Esophagus squamous epithelium (tissue), 5 donors: Measurements from ENCODE around the gene RABGAP1L. TPM values are rescaled to one million over a fixed set of nuclear protein-coding genes. Genes with fewer than 3 reads are reported as not detected.

Experiments used
- DNase-seq: peaks from one replicate; lab custom pipeline; 2025; lab: John Stamatoyannopoulos, UW
- H3K27ac ChIP-seq, 4 donors: fragments of 200-600 bp; sonication (generic); one replicate each; pipeline ENCODE4 v1.5.1; 2016 to 2019; ENCODE audit warnings: mild to moderate bottlenecking in 1 of 4
- H3K27me3 ChIP-seq, 4 donors: fragments of 200-600 bp; sonication (generic); 1 replicate in 3 of 4; 2 replicates in 1 of 4; pipeline versions ENCODE4 v1.5.1 to v1.6.0; 2017 to 2021; ENCODE audit warnings: antibody characterized with exemption in 1 of 4
- H3K36me3 ChIP-seq, 3 donors: fragments of 200-600 bp; sonication (generic); one replicate each; pipeline ENCODE4 v1.5.1; 2016 to 2019
- H3K4me1 ChIP-seq, 3 donors: fragments of 200-600 bp; sonication (generic); one replicate each; pipeline ENCODE4 v1.5.1; 2017 to 2019
- H3K4me3 ChIP-seq, 4 donors: fragments of 200-600 bp; sonication (generic); 1 replicate in 3 of 4; 2 replicates in 1 of 4; pipeline ENCODE4 v1.5.1; 2016 to 2019; ENCODE audit warnings: mild to moderate bottlenecking in 2 of 4, moderate library complexity in 1 of 4
- H3K9me3 ChIP-seq, 3 donors: fragments of 200-600 bp; sonication (generic); one replicate each; pipeline ENCODE4 v1.5.1; 2016 to 2019
- CTCF ChIP-seq, 6 experiments: fragments of 450-650 bp in 4 of 6; fragments of 200-600 bp in 2 of 6; sonication (generic) in 2 of 6; IDR thresholded peaks; one replicate each; pipeline ENCODE4 v1.5.1; 2016 to 2019; ENCODE audit warnings: antibody characterized with exemption in 6 of 6, mild to moderate bottlenecking in 4 of 6, moderate library complexity in 4 of 6
- POLR2A ChIP-seq, 4 donors: fragments of 450-650 bp; IDR thresholded peaks; one replicate each; pipeline ENCODE4 v1.6.1; 2017; ENCODE audit warnings: antibody characterized with exemption in 4 of 4, mild to moderate bottlenecking in 4 of 4, moderate library complexity in 3 of 4
- WGBS, 2 donors: methylation state at CpG; one replicate each; pipeline ENCODE4 v1.1.5; 2018; 5-methylcytosine and 5-hydroxymethylcytosine counted together
- intact Hi-C: fragments of 100-400 bp; cut with DNase I; formaldehyde crosslinking; loops from one replicate; pipeline ENCODE4 v1.15.0; 2022
- total RNA-seq, 4 donors: library from RNA; depleted of rRNA; stranded (reverse); fragments of >200 nt; gene quantifications; one replicate each; pipeline ENCODE4 v1.1.0, GENCODE V29; 2016
- donor health status: DM: yes; HTN: yes; CAD: no.

The RABGAP1L gene
- total RNA-seq, 4 donors from 2014 or later: 35.7 to 45.6 (median 41.0) TPM

- TF ChIP-seq CTCF (IDR thresholded peaks at IDR 0.05) (no peak), POLR2A (IDR thresholded peaks at IDR 0.05) (no peak)
- intact Hi-C loops: no loop called here
- no peak overlapping the region for H3K4me3 ChIP-seq
- 86 to 98% methylated on average over 3 of the region's 3 CpGs for WGBS, 2 donors
- H3K4me1 ChIP-seq: no peaks in the 10 kb centered on the region
- H3K27me3 ChIP-seq: no peaks in the 10 kb centered on the region
- no peaks in the 10 kb centered on the region for H3K9me3 ChIP-seq
- DNase-seq: no peak
- no peak overlapping the region for H3K27ac ChIP-seq
- no peaks in the 10 kb centered on the region for H3K36me3 ChIP-seq
These were observed 757.5 kb downstream of the RABGAP1L start for GRCh38 chr1:174916846-174917245.

GRCh38 chr1:174920093-174920492 lies 760.8 kb downstream of the RABGAP1L start:
- Histone ChIP-seq H3K9me3 (no peaks in the 10 kb centered on the region), H3K4me1 (no peaks in the 10 kb centered on the region), H3K27ac (no peak overlapping the region), H3K4me3 (no peak overlapping the region), H3K36me3 (no peaks in the 10 kb centered on the region), H3K27me3 (no peaks in the 10 kb centered on the region)
- intact Hi-C loops: no loop called here
- no peak for DNase-seq
- 86 to 100% methylated on average over 1 of the region's 1 CpG for WGBS, 2 donors
- no peak for TF ChIP-seq CTCF (IDR thresholded peaks at IDR 0.05)
- no peak for TF ChIP-seq POLR2A (IDR thresholded peaks at IDR 0.05)

GRCh38 chr1:174922121-174922520 lies 762.8 kb downstream of the RABGAP1L start:
- 94 to 96% methylated on average over 5 of the region's 5 CpGs for WGBS, 2 donors
- TF ChIP-seq POLR2A (IDR thresholded peaks at IDR 0.05) (no peak), CTCF (IDR thresholded peaks at IDR 0.05) (no peak)
- Histone ChIP-seq H3K36me3 (no peaks in the 10 kb centered on the region), H3K4me1 (no peaks in the 10 kb centered on the region), H3K27me3 (no peaks in the 10 kb centered on the region), H3K27ac (no peak overlapping the region), H3K9me3 (no peaks in the 10 kb centered on the region), H3K4me3 (no peak overlapping the region)
- intact Hi-C loops: no loop called here
- DNase-seq: no peak

- intact Hi-C loops: no loop called here
- Histone ChIP-seq H3K27ac (no peak overlapping the region), H3K4me3 (no peak overlapping the region), H3K36me3 (no peaks in the 10 kb centered on the region), H3K27me3 (no peaks in the 10 kb centered on the region), H3K4me1 (no peaks in the 10 kb centered on the region), H3K9me3 (no peaks in the 10 kb centered on the region)
- TF ChIP-seq POLR2A (IDR thresholded peaks at IDR 0.05) (no peak), CTCF (IDR thresholded peaks at IDR 0.05) (no peak)
- no peak for DNase-seq
- WGBS, 2 donors: 74 to 78% methylated on average over 5 of the region's 5 CpGs
These were observed 764.5 kb downstream of the RABGAP1L start for GRCh38 chr1:174923820-174924219.

- intact Hi-C loops: no loop called here
- no peaks in the 10 kb centered on the region for H3K27me3 ChIP-seq
- no peak for DNase-seq
- 84 to 94% methylated on average over 1 of the region's 1 CpG for WGBS, 2 donors
- no peak overlapping the region for H3K4me3 ChIP-seq
- no peaks in the 10 kb centered on the region for H3K36me3 ChIP-seq
- no peaks in the 10 kb centered on the region for H3K9me3 ChIP-seq
- no peak for TF ChIP-seq POLR2A (IDR thresholded peaks at IDR 0.05)
- no peak for TF ChIP-seq CTCF (IDR thresholded peaks at IDR 0.05)
- no peaks in the 10 kb centered on the region for H3K4me1 ChIP-seq
- H3K27ac ChIP-seq: no peak overlapping the region
These were observed 769.2 kb downstream of the RABGAP1L start for GRCh38 chr1:174928541-174928940.
